Measurements from ENCODE around the gene ATIC.
"Not testable (repeated sequence)": the region's sequence is repeated elsewhere in the genome, so short reads cannot be mapped to it uniquely, and the experiment has no call there.

The ATIC gene

GRCh38 chr2:215358312-215358845, 46.5 kb downstream of the ATIC start:
- in situ Hi-C loops (cut with MboI; ENCODE audit: low sequenced_read_pairs, unreplicated experiment): no loop called here
- TF ChIP-seq CTCF (IDR thresholded peaks at IDR 0.05; ENCODE audit: borderline replicate concordance, control extremely low read depth, extremely low read depth, insufficient read depth, missing control alignments): no peak
- no peak for DNase-seq (ENCODE audit: low spot score)

DNA sequence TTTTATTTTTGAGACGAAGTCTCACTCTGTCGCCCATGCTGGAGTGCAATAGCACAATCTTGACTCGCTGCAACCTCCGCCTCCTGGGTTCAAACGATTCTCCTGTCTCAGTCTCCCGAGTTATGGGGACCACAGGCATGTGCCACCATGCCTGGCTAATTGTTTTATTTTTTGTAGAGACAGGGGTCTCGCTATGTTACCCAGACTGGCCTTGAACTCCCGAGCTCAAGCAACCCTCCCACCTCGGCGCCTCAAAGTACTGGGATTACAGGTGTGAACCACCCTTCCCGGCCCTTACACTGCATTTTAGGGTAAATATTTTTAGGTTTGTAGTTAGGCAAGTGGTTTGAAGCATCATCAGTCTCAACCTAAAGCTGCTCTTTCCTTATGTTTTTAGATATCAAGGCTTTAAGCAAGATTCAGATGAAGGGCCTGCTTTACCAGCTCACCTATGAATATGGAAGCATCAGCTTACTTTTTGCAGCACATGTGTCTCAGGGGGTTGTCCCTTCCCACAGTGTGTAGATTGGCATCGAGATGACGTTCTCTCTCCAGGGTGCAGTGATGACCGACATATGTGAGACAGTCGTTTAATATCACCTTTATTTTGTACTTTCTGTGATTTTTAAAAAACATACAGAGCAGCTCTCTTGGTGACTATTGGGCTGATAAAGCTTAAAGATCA, 47.2 kb downstream of the ATIC start:
- no peak for TF ChIP-seq CTCF (IDR thresholded peaks at IDR 0.05; ENCODE audit: borderline replicate concordance, control extremely low read depth, extremely low read depth, insufficient read depth, missing control alignments)
- in situ Hi-C loops (cut with MboI; ENCODE audit: low sequenced_read_pairs, unreplicated experiment): no loop called here
- no peak for DNase-seq (ENCODE audit: low spot score)

DNA sequence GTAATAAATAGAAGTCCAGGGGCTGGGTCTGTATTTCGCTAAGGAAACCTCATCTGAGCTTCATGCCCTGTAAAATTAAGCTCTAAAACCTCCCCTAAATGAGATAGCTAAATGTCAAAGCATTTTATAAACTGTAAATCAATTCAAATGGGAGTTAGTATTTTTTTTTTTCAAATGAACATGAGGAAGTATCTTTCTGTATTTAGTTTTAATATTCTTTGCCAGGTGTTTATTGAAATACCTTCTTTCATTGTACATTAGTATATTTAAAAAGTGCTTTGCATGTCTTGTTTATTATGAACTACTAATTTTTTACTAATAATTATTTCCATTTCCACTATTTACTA, 47.7 kb downstream of the ATIC start:
- TF ChIP-seq CTCF (IDR thresholded peaks at IDR 0.05; ENCODE audit: borderline replicate concordance, control extremely low read depth, extremely low read depth, insufficient read depth, missing control alignments): no peak
- no peak for DNase-seq (ENCODE audit: low spot score)
- in situ Hi-C loops (cut with MboI; ENCODE audit: low sequenced_read_pairs, unreplicated experiment): no loop called here

- in situ Hi-C loops (cut with MboI; ENCODE audit: low sequenced_read_pairs, unreplicated experiment); DNase-seq (ENCODE audit: low spot score): not testable (repeated sequence)
Measured at GRCh38 chr2:215360059-215360458, 48.2 kb downstream of the ATIC start.

DNA sequence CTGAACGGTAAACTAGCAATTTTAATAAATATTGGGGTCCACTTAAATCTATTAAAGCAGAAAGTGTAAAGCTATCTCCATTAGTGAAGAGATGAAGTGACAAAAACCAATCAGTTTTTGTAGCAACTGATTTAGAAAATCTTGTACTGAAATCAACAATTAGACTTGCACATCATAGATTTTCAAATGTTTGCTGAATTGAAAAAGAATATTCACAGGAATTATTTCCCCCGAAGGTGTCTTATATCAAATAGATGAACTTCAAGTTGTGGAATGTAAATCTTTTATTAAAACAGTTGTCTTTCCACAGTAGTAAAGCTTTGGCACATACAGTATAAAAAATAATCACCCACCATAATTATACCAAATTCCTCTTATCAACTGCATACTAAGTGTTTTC, 48.7 kb downstream of the ATIC start:
- no peak for DNase-seq (ENCODE audit: low spot score)
- in situ Hi-C loops (cut with MboI; ENCODE audit: low sequenced_read_pairs, unreplicated experiment): no loop called here
- TF ChIP-seq CTCF (IDR thresholded peaks at IDR 0.05; ENCODE audit: borderline replicate concordance, control extremely low read depth, extremely low read depth, insufficient read depth, missing control alignments): no peak

DNA sequence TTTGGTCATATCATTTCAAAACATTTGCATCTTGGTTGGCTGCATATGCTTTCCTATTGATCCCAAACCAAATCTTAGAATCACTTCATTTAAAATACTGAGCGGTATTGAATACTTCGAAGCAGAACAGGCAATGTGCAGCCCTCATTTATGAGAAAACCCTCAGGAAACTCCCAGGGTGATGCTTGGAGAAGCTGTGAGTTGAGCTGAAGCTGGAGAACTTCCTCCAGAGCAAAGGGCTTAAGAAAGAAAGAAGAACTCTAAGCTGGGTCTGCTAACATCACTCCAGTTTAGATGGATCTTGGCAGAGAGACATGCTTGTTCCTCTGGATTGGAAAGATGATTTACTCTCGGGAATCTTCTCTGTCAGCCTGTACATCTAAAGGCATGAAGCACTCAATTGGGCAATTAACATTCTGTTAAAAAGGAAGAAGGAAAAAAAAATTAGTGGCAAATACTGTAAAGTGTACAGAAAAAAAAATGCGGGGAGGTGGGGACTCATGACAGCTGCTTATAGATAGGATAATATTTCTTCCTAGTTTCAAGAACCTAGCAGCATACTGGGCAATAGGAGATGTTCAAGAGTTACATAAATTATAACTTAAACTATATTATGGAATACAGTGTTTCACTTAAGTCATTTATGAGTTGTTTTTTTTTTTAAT, 49.5 kb downstream of the ATIC start:
- in situ Hi-C loops (cut with MboI; ENCODE audit: low sequenced_read_pairs, unreplicated experiment): no loop called here
- no peak for TF ChIP-seq CTCF (IDR thresholded peaks at IDR 0.05; ENCODE audit: borderline replicate concordance, control extremely low read depth, extremely low read depth, insufficient read depth, missing control alignments)
- no peak for DNase-seq (ENCODE audit: low spot score)

- no peak for DNase-seq (ENCODE audit: low spot score)
- no peak for TF ChIP-seq CTCF (IDR thresholded peaks at IDR 0.05; ENCODE audit: borderline replicate concordance, control extremely low read depth, extremely low read depth, insufficient read depth, missing control alignments)
- in situ Hi-C loops (cut with MboI; ENCODE audit: low sequenced_read_pairs, unreplicated experiment): no loop called here
Measured at GRCh38 chr2:215361876-215362561, 50.2 kb downstream of the ATIC start.

Measured in GM13976 (cell line).